NB4 (cell line): Measurements from ENCODE around the gene CCDC102B.

Experiments used
- DNase-seq: peaks from one replicate; pipeline ENCODE4 v3.0.0; 2010; ENCODE audit warnings: low read depth
- H3K4me3 ChIP-seq: one replicate; pipeline ENCODE4 v1.5.1; 2011; ENCODE audit warnings: mild to moderate bottlenecking, low read depth, low read length, moderate library complexity
- CTCF ChIP-seq: IDR thresholded peaks from one replicate; pipeline ENCODE4 v1.5.1; 2012; ENCODE audit warnings: low read depth, low read length
- MAX ChIP-seq: IDR thresholded peaks from 2 replicates; pipeline ENCODE4 v1.6.1; 2011; ENCODE audit warnings: low read depth, low read length
- MYC ChIP-seq: IDR thresholded peaks from 2 replicates; pipeline ENCODE4 v1.6.1; 2011; ENCODE audit warnings: low read depth, low read length
- POLR2A ChIP-seq: IDR thresholded peaks from 2 replicates; pipeline ENCODE4 v1.6.1; 2011; ENCODE audit warnings: mild to moderate bottlenecking; ENCODE audit not compliant: insufficient read length; ENCODE audit errors: extremely low read depth

CCDC102B gene

GRCh38 chr18:68887410-68887809 lies 89.5 kb downstream of the CCDC102B start:
- TF ChIP-seq MAX (no peak), MYC (no peak), CTCF (no peak), POLR2A (no peak)
- no peak overlapping the region for H3K4me3 ChIP-seq
- no peak for DNase-seq

GRCh38 chr18:68893354-68893753 lies 95.5 kb downstream of the CCDC102B start:
- DNase-seq, result no peak
- TF ChIP-seq MYC (no peak), POLR2A (no peak), MAX (no peak), CTCF (no peak)
- no peak overlapping the region for H3K4me3 ChIP-seq

- no peak for TF ChIP-seq CTCF
- TF ChIP-seq MYC, result no peak
- no peak for TF ChIP-seq POLR2A
- no peak for TF ChIP-seq MAX
- DNase-seq, result no peak
- H3K4me3 ChIP-seq, result no peak overlapping the region
These were observed 99.4 kb downstream of the CCDC102B start for GRCh38 chr18:68897286-68897685.

GRCh38 chr18:68909579-68909978 lies 111.7 kb downstream of the CCDC102B start:
- no peak overlapping the region for H3K4me3 ChIP-seq
- no peak for TF ChIP-seq CTCF
- no peak for TF ChIP-seq MAX
- TF ChIP-seq MYC, result no peak
- TF ChIP-seq POLR2A, result no peak
- DNase-seq, result no peak

- H3K4me3 ChIP-seq, result no peak overlapping the region
- no peak for DNase-seq
- TF ChIP-seq MYC (no peak), POLR2A (no peak), CTCF (no peak), MAX (no peak)
These were observed 117.2 kb downstream of the CCDC102B start for GRCh38 chr18:68915061-68915460.

- H3K4me3 ChIP-seq, result no peak overlapping the region
- DNase-seq, result peak; percentile 4
- TF ChIP-seq CTCF (no peak), POLR2A (no peak), MYC (no peak), MAX (no peak)
These were observed 118.9 kb downstream of the CCDC102B start for GRCh38 chr18:68916734-68917133.
